B cell (primary cell): Measurements from ENCODE around the gene WDR62. TPM values are rescaled to one million over a fixed set of nuclear protein-coding genes. Genes with fewer than 3 reads are reported as not detected.

Source experiments
- ATAC-seq: fragments of 200-7000 bp; cut with Tn5 transposase; one replicate; pipeline ENCODE4 v1.10.0; 2021; ENCODE audit warnings: low read depth, mild to moderate bottlenecking, moderate number of reproducible peaks, moderate library complexity
- CTCF ChIA-PET: fragments of 350-600 bp; sonication (Branson Sonifier 250); formaldehyde crosslinking; loops from one replicate; lab custom pipeline; 2021; ENCODE audit warnings: antibody characterized with exemption, inconsistent platforms; lab: Charles Lee
- POLR2A ChIA-PET: fragments of 350-600 bp; sonication (Branson Sonifier 250); formaldehyde crosslinking; loops from one replicate; lab custom pipeline; 2021; ENCODE audit warnings: antibody characterized with exemption; lab: Charles Lee
- DNase-seq: peaks from one replicate; pipeline ENCODE4 v3.0.0; 2013
- H2AFZ ChIP-seq: 2 replicates; pipeline ENCODE4 v1.6.1; 2012; ENCODE audit warnings: mild to moderate bottlenecking, low read depth, low read length; ENCODE audit not compliant: insufficient read depth, poor library complexity, severe bottlenecking
- H3K27ac ChIP-seq, 2 donors: 1 replicate in 1 of 2; 2 replicates in 1 of 2; pipeline ENCODE4 v1.5.1; 2012 to 2013; ENCODE audit warnings: low read length in 2 of 2, mild to moderate bottlenecking in 2 of 2, moderate library complexity in 1 of 2
- H3K27me3 ChIP-seq, 4 experiments: fragments of 200-600 bp in 1 of 4; sonication (generic) in 1 of 4; replicated peaks in 1 of 4; 1 replicate in 2 of 4; 2 replicates in 2 of 4; pipeline versions ENCODE4 v1.6.1 to v1.7.0; 2013 to 2016; ENCODE audit warnings: low read length in 3 of 4, mild to moderate bottlenecking in 2 of 4, mixed read lengths in 1 of 4, moderate library complexity in 1 of 4; ENCODE audit not compliant: insufficient read depth in 4 of 4, control insufficient read depth in 3 of 4; ENCODE audit errors: control extremely low read depth in 1 of 4
- H3K36me3 ChIP-seq, 2 experiments: replicated peaks in 1 of 2; 1 replicate in 1 of 2; 2 replicates in 1 of 2; pipeline versions ENCODE4 v1.6.1 to v1.7.1; 2013; ENCODE audit warnings: low read length in 1 of 2; ENCODE audit not compliant: insufficient read depth in 2 of 2, control insufficient read depth in 1 of 2; ENCODE audit errors: control extremely low read depth in 1 of 2, extremely low read depth in 1 of 2
- H3K4me1 ChIP-seq, 2 donors: fragments of 200-600 bp in 1 of 2; sonication (generic) in 1 of 2; 1 replicate in 1 of 2; 2 replicates in 1 of 2; pipeline versions ENCODE4 v1.5.1 to v1.6.1; 2013 to 2017; ENCODE audit warnings: low read length in 2 of 2; ENCODE audit not compliant: control insufficient read depth in 2 of 2, insufficient read depth in 2 of 2
- H3K4me2 ChIP-seq: replicated peaks from 2 replicates; pipeline ENCODE3; 2012; ENCODE audit warnings: mild to moderate bottlenecking, low read depth, low read length; ENCODE audit not compliant: poor library complexity, severe bottlenecking
- H3K4me3 ChIP-seq, 5 experiments: fragments of 200-600 bp in 1 of 5; sonication (generic) in 1 of 5; 1 replicate in 3 of 5; 2 replicates in 2 of 5; pipeline versions ENCODE4 v1.5.1 to v1.7.0; 2011 to 2016; ENCODE audit warnings: low read length in 4 of 5, mild to moderate bottlenecking in 4 of 5, low read depth in 2 of 5, control low read depth in 1 of 5, moderate library complexity in 1 of 5; ENCODE audit not compliant: insufficient read depth in 1 of 5; ENCODE audit errors: control extremely low read depth in 1 of 5, extremely low read depth in 1 of 5
- H3K79me2 ChIP-seq: fragments of 200-600 bp; sonication (generic); one replicate; pipeline ENCODE4 v1.6.0; 2016; ENCODE audit warnings: low read length; ENCODE audit not compliant: control insufficient read depth, insufficient read depth
- H3K9ac ChIP-seq: fragments of 200-600 bp; sonication (generic); 2 replicates; pipeline ENCODE4 v1.6.1; 2017; ENCODE audit warnings: mild to moderate bottlenecking, low read length, moderate library complexity
- H3K9me3 ChIP-seq, 3 donors: one replicate each; pipeline versions ENCODE4 v1.6.1 to v1.7.1; 2013; ENCODE audit warnings: low read length in 2 of 3; ENCODE audit not compliant: control insufficient read depth in 2 of 3, insufficient read depth in 1 of 3; ENCODE audit errors: control extremely low read depth in 1 of 3
- H4K20me1 ChIP-seq: 2 replicates; pipeline ENCODE4 v1.6.0; 2012; ENCODE audit warnings: mild to moderate bottlenecking, low read length; ENCODE audit not compliant: insufficient read depth, control insufficient read depth, poor library complexity, severe bottlenecking
- H3K27ac Mint-ChIP-seq: one replicate; pipeline ENCODE4 v1.8.0; 2021; ENCODE audit warnings: mixed read lengths
- H3K27me3 Mint-ChIP-seq: one replicate; pipeline ENCODE4 v1.8.0; 2021; ENCODE audit warnings: mixed read lengths
- H3K4me1 Mint-ChIP-seq: one replicate; pipeline ENCODE4 v1.8.0; 2021; ENCODE audit warnings: mixed read lengths
- H3K4me3 Mint-ChIP-seq: one replicate; pipeline ENCODE4 v1.8.0; 2021; ENCODE audit warnings: mixed read lengths
- H3K9me3 Mint-ChIP-seq: one replicate; pipeline ENCODE4 v1.8.0; 2022; ENCODE audit warnings: mixed read lengths; ENCODE audit not compliant: insufficient read depth
- CTCF ChIP-seq: fragments of 200-600 bp; IDR thresholded peaks from one replicate; pipeline ENCODE4 v1.8.0; 2022; ENCODE audit warnings: antibody characterized with exemption, mild to moderate bottlenecking
- EZH2 ChIP-seq: IDR thresholded peaks from 2 replicates; pipeline ENCODE4 v1.6.1; 2012; ENCODE audit warnings: borderline replicate concordance, low read depth, mild to moderate bottlenecking, moderate library complexity, low read length; ENCODE audit not compliant: insufficient read depth, poor library complexity, severe bottlenecking
- WGBS: methylation state at CpG from one replicate; pipeline ENCODE4 v1.1.5; 2013; ENCODE audit warnings: missing lambda C conversion rate; ENCODE audit not compliant: insufficient coverage; 5-methylcytosine and 5-hydroxymethylcytosine counted together
- intact Hi-C: fragments of 100-400 bp; cut with micrococcal nuclease; formaldehyde crosslinking; loops from one replicate; pipeline ENCODE4 v1.10.0; 2022
- polyA plus RNA-seq: library from polyadenylated mRNA; depleted of rRNA; stranded (reverse); fragments of >200 nt; gene quantifications from 2 replicates; pipeline ENCODE4 v1.2.3, GENCODE V29; 2012
- total RNA-seq, 2 donors: library from RNA; stranded (reverse); fragments of 120-200 nt in 1 of 2; gene quantifications; 1 replicate in 1 of 2; 2 replicates in 1 of 2; pipeline versions ENCODE4 v1.2.3 to v1.2.4, GENCODE V29; 2013 to 2022

The WDR62 gene
- total and polyA plus RNA-seq, 2 donors (not counting 1 experiment from before 2014, with no cell fraction given), result 1.8 to 1.9 TPM

DNA sequence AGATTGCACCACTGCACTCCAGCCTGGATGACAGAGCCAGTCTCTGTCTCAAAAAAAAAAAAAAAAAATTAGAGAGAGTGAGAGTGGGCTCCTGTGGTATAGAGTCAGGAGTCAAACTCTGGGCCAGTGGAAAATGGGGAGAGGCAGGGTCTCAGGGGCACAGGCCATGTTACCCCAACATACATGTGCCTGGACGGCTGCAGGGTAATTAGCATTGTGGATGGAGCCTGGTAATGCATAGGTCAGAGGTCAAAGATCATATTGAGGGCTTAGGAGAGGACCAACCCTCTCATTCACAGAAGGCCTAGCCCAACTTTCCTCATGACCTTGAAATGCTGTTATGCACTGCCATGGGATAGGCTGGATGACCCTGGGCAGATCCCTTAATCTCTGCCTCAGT lies 29.2 kb upstream of the WDR62 start:
- ChIA-PET POLR2A (no interaction called here), CTCF (no interaction called here)
- Histone ChIP-seq H3K79me2 (no peaks in the 10 kb centered on the region), H3K27ac (no peak overlapping the region), H3K4me3 (no peak overlapping the region), H3K9me3 (no peaks in the 10 kb centered on the region), H3K36me3 (peaks cover 0 to 3% of the 10 kb centered on the region in 2 experiments), H3K27me3 (no peaks in the 10 kb centered on the region), H3K4me2 (no peak overlapping the region), H3K9ac (no peak overlapping the region), H2AFZ (no peak overlapping the region), H4K20me1 (no peaks in the 10 kb centered on the region), H3K4me1 (no peaks in the 10 kb centered on the region)
- Mint-ChIP-seq H3K27ac (no peak overlapping the region), H3K27me3 (no peaks in the 10 kb centered on the region), H3K4me3 (no peak overlapping the region), H3K4me1 (no peaks in the 10 kb centered on the region), H3K9me3 (no peaks in the 10 kb centered on the region)
- TF ChIP-seq EZH2, result no peak
- no peak for TF ChIP-seq CTCF
- no peak for ATAC-seq
- no CpG with 5 or more reads among the region's 1 CpG for WGBS
- intact Hi-C loops, result no loop called here
- DNase-seq, result no peak

DNA sequence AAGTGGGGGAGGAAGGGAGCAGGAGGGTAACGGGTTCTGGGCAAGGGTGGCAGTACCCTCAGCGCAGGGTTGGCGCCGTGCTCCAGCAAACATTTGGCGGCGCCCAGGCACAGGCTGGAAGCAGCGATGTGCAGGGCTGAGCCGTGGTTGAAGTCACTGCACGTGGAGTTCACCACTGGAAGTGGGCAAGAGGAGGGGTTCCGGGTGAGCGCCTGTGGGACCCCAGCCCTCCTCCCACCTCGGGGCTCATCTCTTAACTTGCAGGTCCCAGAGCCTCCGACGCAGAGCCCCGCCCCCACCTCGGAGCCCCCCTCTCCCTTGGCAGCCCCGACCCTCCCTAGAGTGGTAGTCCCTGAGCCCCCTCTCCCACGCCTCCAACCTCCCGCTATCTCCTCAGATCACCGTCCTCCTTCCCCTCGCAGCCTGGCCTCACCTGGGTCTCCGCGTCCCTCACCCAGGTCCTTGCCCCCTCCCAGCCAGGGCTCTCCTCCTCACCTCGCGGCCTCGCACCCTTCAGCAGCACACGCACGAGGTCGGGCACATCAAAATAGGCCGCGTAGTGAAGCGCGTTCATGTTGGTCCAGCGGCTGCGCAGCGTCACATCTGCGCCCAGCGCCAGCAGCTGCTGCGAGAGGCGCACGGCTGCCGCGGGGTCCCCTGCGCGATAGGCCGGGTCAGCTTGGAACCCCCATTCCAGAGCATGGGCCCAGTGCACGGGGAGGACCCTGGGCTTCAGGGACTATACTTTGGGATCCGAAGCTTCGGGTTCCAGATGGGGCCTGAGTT lies 28.4 kb upstream of the WDR62 start:
- POLR2A ChIA-PET, result no interaction called here
- no peak overlapping the region for H3K4me3 ChIP-seq
- no peaks in the 10 kb centered on the region for H3K9me3 Mint-ChIP-seq

More for the DNA sequence above, 28.4 kb upstream of the WDR62 start:
- TF ChIP-seq CTCF, result no peak
- no peak for TF ChIP-seq EZH2
- 95% methylated on average over 42 of the region's 49 CpGs for WGBS
- H3K9ac ChIP-seq, result no peak overlapping the region
- H3K4me1 ChIP-seq, result no peaks in the 10 kb centered on the region
- no peaks in the 10 kb centered on the region for H3K79me2 ChIP-seq
- no peak overlapping the region for H3K4me2 ChIP-seq
- no peak overlapping the region for H2AFZ ChIP-seq
- peaks cover 0 to 3% of the 10 kb centered on the region in 2 experiments for H3K36me3 ChIP-seq
- H3K27ac ChIP-seq, result no peak overlapping the region
- no peaks in the 10 kb centered on the region for H3K27me3 Mint-ChIP-seq
- DNase-seq (no peak), ATAC-seq (no peak)
- H3K27me3 ChIP-seq, result no peaks in the 10 kb centered on the region
- H3K4me1 Mint-ChIP-seq, result no peaks in the 10 kb centered on the region
- CTCF ChIA-PET, result interaction anchor here (1.0 kb wide), 1 partner anchor 9 kb away, joined by 3 read pairs; no protein-coding TSS in a partner anchor
- intact Hi-C loops, result no loop called here
- H4K20me1 ChIP-seq, result no peaks in the 10 kb centered on the region
- no peak overlapping the region for H3K4me3 Mint-ChIP-seq
- no peak overlapping the region for H3K27ac Mint-ChIP-seq
- H3K9me3 ChIP-seq, result no peaks in the 10 kb centered on the region
